DMS153 treated with DMSO at 0.1 percent for 48 hours (cell line): ENCODE measurements around the gene SWAP70.

ENCODE experiments used
- DNase-seq: peaks from one replicate; lab custom pipeline; 2025; ENCODE audit not compliant: unreplicated experiment; lab: John Stamatoyannopoulos, UW

The SWAP70 gene

DNA sequence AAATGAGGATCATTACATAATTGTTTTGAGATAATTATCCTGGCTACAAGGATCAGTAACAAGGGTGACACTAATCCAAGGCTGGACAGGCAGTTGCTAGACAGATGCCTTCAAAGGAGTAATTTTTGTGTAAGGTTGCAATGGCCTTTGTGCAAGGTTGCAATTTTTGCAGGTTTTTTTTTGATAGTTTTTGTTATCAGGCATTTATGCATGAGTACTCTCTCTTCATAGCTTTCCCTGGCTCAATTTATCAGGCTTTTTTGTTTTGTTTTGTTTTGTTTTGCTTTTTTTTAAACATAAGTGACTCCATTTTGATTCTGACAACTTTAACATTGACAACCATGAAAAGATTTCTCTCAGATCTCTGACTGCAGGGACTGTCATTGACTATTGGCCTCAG, 110.2 kb downstream of the SWAP70 start:
- DNase-seq, result no peak

- no peak for DNase-seq
Measured at GRCh38 chr11:9774591-9775397, 110.9 kb downstream of the SWAP70 start.

DNA sequence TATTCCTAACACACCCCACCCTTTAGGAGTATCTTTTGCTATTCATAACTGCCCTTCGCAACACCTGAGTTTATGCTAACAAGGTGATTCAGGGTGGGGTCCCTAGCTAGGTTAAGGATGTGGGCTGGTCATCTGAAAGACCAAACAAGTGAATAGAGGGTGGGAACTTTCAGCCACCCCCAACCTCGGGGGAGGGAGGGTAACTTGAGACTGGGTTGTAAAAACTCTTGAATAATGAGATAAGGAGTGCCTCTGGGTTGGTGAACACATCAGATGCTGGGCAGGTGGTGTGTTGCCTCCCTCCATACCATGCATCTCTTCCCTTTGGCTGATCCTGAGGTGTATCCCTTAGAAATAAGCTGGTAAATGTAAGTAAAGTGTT, 111.5 kb downstream of the SWAP70 start:
- DNase-seq, result no peak

GRCh38 chr11:9776203-9776602, 112.3 kb downstream of the SWAP70 start:
- DNase-seq, result no peak

- no peak for DNase-seq
Measured at GRCh38 chr11:9777066-9777465, 113.2 kb downstream of the SWAP70 start.

GRCh38 chr11:9777525-9777924, 113.6 kb downstream of the SWAP70 start:
- DNase-seq, result no peak

- DNase-seq, result no peak
Measured at GRCh38 chr11:9780929-9781328, 117.1 kb downstream of the SWAP70 start.

DNA sequence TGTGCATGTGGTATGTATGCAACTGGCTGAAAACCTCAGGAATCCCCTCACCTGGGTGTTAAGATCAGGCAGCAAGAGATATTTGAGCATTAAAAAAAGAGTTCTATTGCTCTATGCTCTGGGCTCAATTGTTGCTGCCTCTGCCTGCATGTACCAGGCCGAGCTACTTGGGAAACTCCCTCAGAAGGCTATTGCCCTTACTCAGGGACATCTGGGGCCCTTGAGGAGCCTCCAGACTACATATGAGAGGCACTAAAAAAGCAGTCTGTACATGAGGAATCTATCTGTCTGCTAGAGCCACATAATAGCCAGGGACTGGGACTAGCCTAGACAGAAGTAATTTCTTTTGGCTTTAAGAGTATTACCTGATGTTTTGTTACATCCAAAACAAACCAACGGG, 120.1 kb downstream of the SWAP70 start:
- no peak for DNase-seq

- DNase-seq, result no peak
Measured at GRCh38 chr11:9784602-9785315, 120.9 kb downstream of the SWAP70 start.

DNA sequence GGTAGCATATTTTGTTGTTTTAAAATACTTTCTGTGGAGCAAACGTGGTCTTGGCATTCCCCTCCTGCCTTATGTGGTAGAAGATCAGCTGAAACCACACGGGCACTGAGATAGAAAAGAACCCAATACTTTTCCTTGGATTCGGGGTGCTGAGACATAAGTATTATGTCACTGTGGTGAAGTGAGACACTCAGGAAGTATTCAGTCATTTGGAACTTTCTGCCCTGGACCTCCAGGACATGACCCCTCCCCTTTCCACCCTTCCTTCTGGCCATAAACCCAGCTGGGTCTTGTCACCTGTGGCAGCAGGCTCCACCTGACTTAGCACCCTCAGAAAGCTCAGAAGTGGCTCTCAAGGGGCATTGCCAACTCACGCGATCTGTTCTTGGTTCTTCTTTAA, 123.4 kb downstream of the SWAP70 start:
- DNase-seq, result no peak

GRCh38 chr11:9787981-9788521, 124.2 kb downstream of the SWAP70 start:
- DNase-seq, result no peak

GRCh38 chr11:9789910-9790309, 126.0 kb downstream of the SWAP70 start:
- DNase-seq, result no peak

- no peak for DNase-seq
Measured at GRCh38 chr11:9790703-9791102, 126.8 kb downstream of the SWAP70 start.

DNA sequence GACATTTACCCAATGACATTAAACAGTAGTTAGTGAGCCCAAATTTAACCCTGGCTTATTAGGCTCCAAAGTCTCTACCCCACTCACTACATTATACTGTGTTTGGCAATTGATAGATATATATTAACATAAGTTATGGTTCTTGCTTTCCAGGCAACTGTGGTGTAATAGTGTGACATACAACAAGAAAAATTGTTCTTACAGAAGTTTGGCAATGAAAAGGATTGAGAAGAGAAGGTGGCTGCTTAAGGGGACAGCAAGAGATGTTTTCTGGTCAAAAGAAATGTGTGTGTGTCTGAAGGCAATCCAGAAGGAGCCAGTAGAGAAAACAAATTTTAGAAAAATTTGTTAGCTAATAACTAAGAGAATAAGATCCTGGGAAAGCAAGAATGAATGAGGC, 132.4 kb downstream of the SWAP70 start:
- no peak for DNase-seq

DNA sequence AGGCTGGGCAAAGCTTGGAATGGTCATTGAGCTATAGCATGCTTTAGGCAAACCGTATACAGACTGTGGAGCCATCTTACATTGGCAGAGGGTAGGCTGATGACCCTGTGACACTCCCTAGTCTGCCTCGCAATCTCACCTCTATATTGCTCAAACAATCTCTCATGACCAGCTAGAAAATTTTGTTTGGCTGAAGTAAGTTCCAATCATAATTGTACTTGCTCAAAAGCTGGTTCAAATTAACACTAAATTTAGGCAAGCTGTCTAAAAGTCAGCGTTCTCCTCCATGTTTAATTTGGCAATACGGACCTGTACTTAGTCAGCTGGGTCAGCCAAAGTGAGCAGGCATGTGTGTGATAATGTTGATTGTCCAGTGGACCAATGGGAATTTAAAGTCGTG, 133.0 kb downstream of the SWAP70 start:
- DNase-seq, result no peak

DNA sequence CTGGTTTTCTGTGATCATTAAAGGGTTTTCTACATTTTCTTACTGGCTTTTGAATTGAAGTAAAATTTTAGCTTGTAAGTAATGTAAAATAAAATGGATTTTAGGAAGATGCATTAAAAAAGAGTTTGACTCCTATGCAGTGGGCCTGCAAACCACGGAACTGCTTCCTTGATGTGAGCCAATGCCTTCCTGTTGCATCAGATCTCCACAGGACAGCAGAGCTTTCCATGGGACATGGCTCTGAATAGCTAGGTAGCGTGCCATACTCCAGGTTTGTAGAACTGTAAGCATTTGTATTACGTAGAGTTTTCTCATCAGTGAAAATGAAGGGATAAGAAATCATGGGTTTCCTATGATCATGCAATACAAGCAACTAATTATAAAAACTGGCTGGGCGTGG, 133.4 kb downstream of the SWAP70 start:
- no peak for DNase-seq

DNA sequence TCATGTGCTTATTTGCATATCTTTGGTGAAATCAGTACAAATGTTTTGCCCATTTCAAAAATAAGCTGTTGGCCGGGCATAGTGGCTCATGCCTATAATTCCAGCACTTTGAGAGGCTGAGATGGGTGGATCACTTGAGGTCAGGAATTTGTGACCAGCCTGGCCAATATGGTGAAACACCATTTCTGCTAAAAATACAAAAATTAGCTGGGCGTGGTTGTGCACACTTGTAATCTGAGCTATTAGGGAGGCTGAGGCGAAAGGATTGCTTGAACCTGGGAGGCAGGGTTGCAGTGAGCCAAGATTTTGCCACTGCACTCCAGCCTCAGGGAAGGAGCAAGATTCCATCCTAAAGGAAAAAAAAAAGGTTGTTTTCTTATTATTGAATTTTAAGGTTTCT, 136.0 kb downstream of the SWAP70 start:
- DNase-seq, result no peak

GRCh38 chr11:9802291-9802861, 138.5 kb downstream of the SWAP70 start:
- no peak for DNase-seq
